Astrocyte (in vitro differentiated cells and primary cell): ENCODE measurements around the gene ZBTB38.

Experiments
- CTCF ChIP-seq: IDR thresholded peaks from 2 replicates; pipeline ENCODE4 v1.5.1; 2011; ENCODE audit warnings: low read depth, mild to moderate bottlenecking, inconsistent platforms, low read length, moderate library complexity; ENCODE audit not compliant: insufficient read depth
- EZH2 ChIP-seq: IDR thresholded peaks from 2 replicates; pipeline ENCODE4 v1.6.1; 2012; ENCODE audit warnings: mild to moderate bottlenecking, low read length, inconsistent platforms; ENCODE audit not compliant: insufficient read depth

- TF ChIP-seq CTCF (no peak), EZH2 (no peak)
Measured at GRCh38 chr3:141362736-141363135, 5.6 kb upstream of the ZBTB38 start.
